Brain microvascular endothelial cell (primary cell): ENCODE data around the gene SLC27A1.

Experiments used
- DNase-seq: peaks from one replicate; pipeline ENCODE4 v3.0.0-alpha.2; 2020
- H3K27ac ChIP-seq: fragments of 250-450 bp; sonication (Bioruptor Pico); 2 replicates; pipeline ENCODE4 v1.5.1; 2020; ENCODE audit warnings: mild to moderate bottlenecking, moderate library complexity
- H3K27me3 ChIP-seq: fragments of 250-450 bp; sonication (Bioruptor Pico); replicated peaks from 2 replicates; pipeline ENCODE4 v1.5.1; 2020; ENCODE audit warnings: mild to moderate bottlenecking
- H3K36me3 ChIP-seq: fragments of 250-450 bp; sonication (Bioruptor Pico); replicated peaks from 2 replicates; pipeline ENCODE4 v1.5.1; 2020; ENCODE audit warnings: mild to moderate bottlenecking
- H3K4me3 ChIP-seq: 2 replicates; pipeline ENCODE4 v1.5.1; 2011; ENCODE audit warnings: low read depth, mild to moderate bottlenecking, control low read depth, low read length, moderate library complexity
- in situ Hi-C: cut with HindIII; loops from 2 replicates; pipeline ENCODE4 v1.10.0; 2017; ENCODE audit warnings: low sequenced_read_pairs, low pct_ligation_motif_present
- TF ChIP-seq, protein P1 (sequence below): IDR thresholded peaks from 2 replicates; pipeline ENCODE4 v1.5.1; 2011; ENCODE audit warnings: low read depth, mild to moderate bottlenecking, moderate library complexity, low read length, control low read depth, inconsistent platforms; ENCODE audit errors: missing control alignments

SLC27A1 gene

DNA sequence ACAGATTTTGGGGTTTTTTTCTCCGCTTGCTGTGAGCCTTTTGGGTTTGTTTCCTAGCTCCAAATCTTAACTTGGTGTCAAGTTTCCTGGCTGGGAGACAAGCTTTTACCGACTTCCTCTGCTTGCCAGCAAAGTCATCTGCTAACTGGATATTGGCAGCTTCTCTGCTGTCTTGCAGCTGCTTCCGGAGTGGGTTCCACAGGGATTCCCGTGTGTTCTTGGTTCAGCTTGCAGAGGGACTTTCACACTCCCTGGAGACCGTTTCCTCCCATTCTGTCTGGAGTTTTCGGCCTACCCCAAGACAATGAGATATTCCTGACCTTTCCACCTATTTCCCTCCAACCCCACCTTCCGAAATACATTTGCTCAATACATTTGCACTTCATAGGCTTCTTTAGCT, 82.9 kb downstream of the SLC27A1 start:
- TF ChIP-seq, protein P1, sequence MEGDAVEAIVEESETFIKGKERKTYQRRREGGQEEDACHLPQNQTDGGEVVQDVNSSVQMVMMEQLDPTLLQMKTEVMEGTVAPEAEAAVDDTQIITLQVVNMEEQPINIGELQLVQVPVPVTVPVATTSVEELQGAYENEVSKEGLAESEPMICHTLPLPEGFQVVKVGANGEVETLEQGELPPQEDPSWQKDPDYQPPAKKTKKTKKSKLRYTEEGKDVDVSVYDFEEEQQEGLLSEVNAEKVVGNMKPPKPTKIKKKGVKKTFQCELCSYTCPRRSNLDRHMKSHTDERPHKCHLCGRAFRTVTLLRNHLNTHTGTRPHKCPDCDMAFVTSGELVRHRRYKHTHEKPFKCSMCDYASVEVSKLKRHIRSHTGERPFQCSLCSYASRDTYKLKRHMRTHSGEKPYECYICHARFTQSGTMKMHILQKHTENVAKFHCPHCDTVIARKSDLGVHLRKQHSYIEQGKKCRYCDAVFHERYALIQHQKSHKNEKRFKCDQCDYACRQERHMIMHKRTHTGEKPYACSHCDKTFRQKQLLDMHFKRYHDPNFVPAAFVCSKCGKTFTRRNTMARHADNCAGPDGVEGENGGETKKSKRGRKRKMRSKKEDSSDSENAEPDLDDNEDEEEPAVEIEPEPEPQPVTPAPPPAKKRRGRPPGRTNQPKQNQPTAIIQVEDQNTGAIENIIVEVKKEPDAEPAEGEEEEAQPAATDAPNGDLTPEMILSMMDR = no peak
- in situ Hi-C loops = no loop called here
- Histone ChIP-seq H3K4me3 (no peak overlapping the region), H3K36me3 (peaks cover 7% of the 10 kb centered on the region), H3K27ac (peak overlapping the region; percentile 80), H3K27me3 (no peaks in the 10 kb centered on the region)
- peak; percentile 86 for DNase-seq

GRCh38 chr19:17554968-17555479, 84.7 kb downstream of the SLC27A1 start:
- H3K27ac ChIP-seq = no peak overlapping the region

GRCh38 chr19:17555480-17555928, 85.2 kb downstream of the SLC27A1 start, which contains the start of gene COLGALT1:
TSS of gene COLGALT1 (plus strand) at chr19:17555649. CDS start at chr19:17555714, 65 bp downstream.
- peak; percentile 95 for DNase-seq
- TF ChIP-seq, protein P1 = no peak
- in situ Hi-C loops = no loop called here
- H3K36me3 ChIP-seq = peaks cover 22% of the 10 kb centered on the region
- no peaks in the 10 kb centered on the region for H3K27me3 ChIP-seq
- H3K27ac ChIP-seq = peak within 1 kb of the TSS; percentile 62
- peak within 1 kb of the TSS; percentile 89 for H3K4me3 ChIP-seq

More at GRCh38 chr19:17554968-17555479, 84.7 kb downstream of the SLC27A1 start:
- TF ChIP-seq, protein P1 = no peak
- Histone ChIP-seq H3K27me3 (no peaks in the 10 kb centered on the region), H3K4me3 (peak overlapping the region; percentile 89), H3K36me3 (peaks cover 20% of the 10 kb centered on the region)
- no peak for DNase-seq
- in situ Hi-C loops = no loop called here
